Kidney (tissue), 14 donors: Measurements from ENCODE around the gene AUTS2. TPM values are rescaled to one million over a fixed set of nuclear protein-coding genes. Genes with fewer than 3 reads are reported as not detected.
A peak's percentile ranks its signal among the peaks of the same experiment; 100 is the strongest.
"Not testable (repeated sequence)": the region's sequence is repeated elsewhere in the genome, so short reads cannot be mapped to it uniquely, and the experiment has no call there.

Source experiments
- DNase-seq, 5 donors: peaks; one replicate each; pipeline ENCODE4 v3.0.0-alpha.2; 2013 to 2020
- FAIRE-seq: peaks from 2 replicates; lab custom pipeline; 2012; peaks lifted over from hg19 to GRCh38; lab: Jason Lieb, UNC
- H3K27ac ChIP-seq, 2 donors: one replicate each; pipeline ENCODE4 v1.7.0; 2013; ENCODE audit warnings: low read depth in 2 of 2, low read length in 2 of 2, inconsistent platforms in 1 of 2
- H3K27me3 ChIP-seq: one replicate; pipeline ENCODE4 v1.7.1; 2013; ENCODE audit warnings: low read length, inconsistent platforms; ENCODE audit not compliant: control insufficient read depth, insufficient read depth
- H3K36me3 ChIP-seq, 3 donors: one replicate each; pipeline versions ENCODE4 v1.7.0 to v1.7.1; 2013; ENCODE audit warnings: low read length in 3 of 3, control low read depth in 1 of 3, inconsistent platforms in 1 of 3; ENCODE audit not compliant: insufficient read depth in 3 of 3, control insufficient read depth in 2 of 3
- H3K4me1 ChIP-seq, 3 donors: one replicate each; pipeline versions ENCODE4 v1.7.0 to v1.7.1; 2013; ENCODE audit warnings: low read length in 3 of 3, inconsistent platforms in 1 of 3, low read depth in 1 of 3; ENCODE audit not compliant: control insufficient read depth in 2 of 3, insufficient read depth in 2 of 3
- H3K4me3 ChIP-seq, 3 donors: one replicate each; pipeline versions ENCODE4 v1.7.0 to v1.8.1; 2013; ENCODE audit warnings: low read length in 3 of 3, control low read depth in 1 of 3, inconsistent platforms in 1 of 3
- H3K9ac ChIP-seq, 3 donors: one replicate each; pipeline versions ENCODE4 v1.7.0 to v1.7.1; 2013; ENCODE audit warnings: low read length in 3 of 3, control low read depth in 1 of 3, inconsistent platforms in 1 of 3
- H3K9me3 ChIP-seq, 3 donors: one replicate each; pipeline versions ENCODE4 v1.7.0 to v1.7.1; 2013; ENCODE audit warnings: low read length in 3 of 3, control low read depth in 1 of 3, inconsistent platforms in 1 of 3; ENCODE audit not compliant: control insufficient read depth in 2 of 3, insufficient read depth in 1 of 3
- intact Hi-C: fragments of 100-400 bp; cut with DNase I; formaldehyde crosslinking; loops from one replicate; pipeline ENCODE4 v1.11.1; 2022
- polyA plus RNA-seq: library from polyadenylated mRNA; stranded (reverse); fragments of 350-450 nt; fragmentation: Illumina TruSeq; extraction: RNeasy Lipid Tissue Mini Kit (QIAGEN cat#74804); gene quantifications from one replicate; pipeline ENCODE4 v1.2.3, GENCODE V29; 2014; ENCODE audit warnings: low read depth, low replicate concordance; ENCODE audit not compliant: insufficient read depth
- total RNA-seq: library from RNA; stranded (reverse); fragmentation: NEBNext Ultra II Directional; extraction: Animal tissue kit (Norgen Biotek cat#: 25700); gene quantifications from one replicate; pipeline ENCODE4 v1.2.1, GENCODE V29; 2021
- TF ChIP-seq, protein P1 (sequence below): IDR thresholded peaks from 3 replicates; pipeline ENCODE4 v1.5.1; 2012; ENCODE audit warnings: mild to moderate bottlenecking, moderate library complexity, borderline replicate concordance; ENCODE audit not compliant: insufficient read depth; ENCODE audit errors: extremely low read depth
- donor health status: control.
- donor health status: control.
- donor health status: control.
- donor health status: control.
- donor health status: control.
- donor health status: DM: yes; HTN: yes; CAD: no.
- donor health status: Normal renal cell carcinoma (clear cell type).

Gene AUTS2
- total and polyA plus RNA-seq, 2 donors from 2014 or later = 5.2 to 33.8 TPM

DNA sequence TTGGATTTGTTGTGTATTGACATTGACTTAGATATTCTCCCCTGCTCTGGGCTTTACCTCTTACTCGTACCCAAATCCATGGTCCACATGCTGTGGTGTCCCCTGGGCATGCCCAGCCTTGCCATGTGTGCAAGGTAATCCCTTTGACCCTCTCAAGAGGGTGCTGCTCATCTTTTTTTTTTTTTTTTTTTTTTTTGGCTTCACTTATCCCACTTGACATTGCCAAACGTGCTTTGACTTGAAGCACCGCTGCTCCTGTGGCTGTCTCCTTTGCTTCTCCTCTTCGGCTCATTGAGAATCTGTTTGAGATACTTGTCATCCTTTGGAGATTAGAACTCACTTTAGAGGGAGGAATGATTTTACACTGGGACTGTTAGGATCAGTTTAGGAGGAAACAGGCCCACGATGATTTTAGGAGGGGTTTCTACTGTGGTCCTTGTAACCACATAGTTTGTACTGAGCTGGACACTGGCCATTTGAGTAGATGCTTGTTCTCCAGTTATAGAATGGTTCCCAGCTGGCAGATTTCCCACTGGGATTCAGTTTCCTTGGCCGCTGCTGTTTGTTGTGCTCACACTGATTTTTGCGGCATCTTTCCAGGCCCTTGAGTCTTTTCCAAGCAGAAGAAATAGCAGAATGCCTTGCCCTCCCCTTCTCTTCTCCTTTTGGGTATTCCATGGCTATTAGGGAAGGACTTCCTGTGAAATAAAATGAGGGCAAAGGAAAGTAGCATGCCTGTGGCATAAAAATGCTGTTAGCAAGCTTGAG is 184.8 kb downstream of the AUTS2 start:
- FAIRE-seq = no peak

DNA sequence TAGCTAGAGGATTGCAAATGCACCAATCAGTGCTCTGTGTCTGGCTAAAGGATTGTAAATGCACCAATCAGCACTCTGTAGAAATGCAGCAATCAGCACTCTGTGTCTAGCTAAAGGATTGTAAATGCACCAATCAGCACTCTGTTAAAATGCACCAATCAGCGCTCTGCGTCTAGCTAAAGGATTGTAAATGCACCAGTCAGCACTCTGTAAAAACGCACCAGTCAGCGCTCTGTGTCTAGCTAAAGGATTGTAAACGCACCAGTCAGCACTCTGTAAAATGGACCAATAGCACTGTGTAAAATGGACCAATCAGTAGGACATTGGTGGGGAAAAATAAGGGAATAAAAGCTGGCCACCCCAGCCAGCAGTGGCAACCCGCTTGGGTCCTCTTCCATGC is 187.9 kb downstream of the AUTS2 start:
- H3K4me3 ChIP-seq, H3K9me3 ChIP-seq, intact Hi-C loops, H3K27me3 ChIP-seq, H3K4me1 ChIP-seq, H3K27ac ChIP-seq, H3K9ac ChIP-seq, FAIRE-seq, H3K36me3 ChIP-seq, DNase-seq: not testable (repeated sequence)

More for the DNA sequence above, 184.8 kb downstream of the AUTS2 start:
- TF ChIP-seq, protein P1, sequence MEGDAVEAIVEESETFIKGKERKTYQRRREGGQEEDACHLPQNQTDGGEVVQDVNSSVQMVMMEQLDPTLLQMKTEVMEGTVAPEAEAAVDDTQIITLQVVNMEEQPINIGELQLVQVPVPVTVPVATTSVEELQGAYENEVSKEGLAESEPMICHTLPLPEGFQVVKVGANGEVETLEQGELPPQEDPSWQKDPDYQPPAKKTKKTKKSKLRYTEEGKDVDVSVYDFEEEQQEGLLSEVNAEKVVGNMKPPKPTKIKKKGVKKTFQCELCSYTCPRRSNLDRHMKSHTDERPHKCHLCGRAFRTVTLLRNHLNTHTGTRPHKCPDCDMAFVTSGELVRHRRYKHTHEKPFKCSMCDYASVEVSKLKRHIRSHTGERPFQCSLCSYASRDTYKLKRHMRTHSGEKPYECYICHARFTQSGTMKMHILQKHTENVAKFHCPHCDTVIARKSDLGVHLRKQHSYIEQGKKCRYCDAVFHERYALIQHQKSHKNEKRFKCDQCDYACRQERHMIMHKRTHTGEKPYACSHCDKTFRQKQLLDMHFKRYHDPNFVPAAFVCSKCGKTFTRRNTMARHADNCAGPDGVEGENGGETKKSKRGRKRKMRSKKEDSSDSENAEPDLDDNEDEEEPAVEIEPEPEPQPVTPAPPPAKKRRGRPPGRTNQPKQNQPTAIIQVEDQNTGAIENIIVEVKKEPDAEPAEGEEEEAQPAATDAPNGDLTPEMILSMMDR = no peak
- no peaks in the 10 kb centered on the region for H3K9me3 ChIP-seq
- no peaks in the 10 kb centered on the region for H3K36me3 ChIP-seq
- no peaks in the 10 kb centered on the region for H3K27me3 ChIP-seq
- peaks cover 0 to 3% (median under 1%) of the 10 kb centered on the region in 3 donors for H3K4me1 ChIP-seq
- no peak overlapping the region for H3K4me3 ChIP-seq
- H3K27ac ChIP-seq = no peak overlapping the region
- no peak overlapping the region for H3K9ac ChIP-seq
- intact Hi-C loops = no loop called here
- DNase-seq = peak in 1 of 5 donors; percentile 78

DNA sequence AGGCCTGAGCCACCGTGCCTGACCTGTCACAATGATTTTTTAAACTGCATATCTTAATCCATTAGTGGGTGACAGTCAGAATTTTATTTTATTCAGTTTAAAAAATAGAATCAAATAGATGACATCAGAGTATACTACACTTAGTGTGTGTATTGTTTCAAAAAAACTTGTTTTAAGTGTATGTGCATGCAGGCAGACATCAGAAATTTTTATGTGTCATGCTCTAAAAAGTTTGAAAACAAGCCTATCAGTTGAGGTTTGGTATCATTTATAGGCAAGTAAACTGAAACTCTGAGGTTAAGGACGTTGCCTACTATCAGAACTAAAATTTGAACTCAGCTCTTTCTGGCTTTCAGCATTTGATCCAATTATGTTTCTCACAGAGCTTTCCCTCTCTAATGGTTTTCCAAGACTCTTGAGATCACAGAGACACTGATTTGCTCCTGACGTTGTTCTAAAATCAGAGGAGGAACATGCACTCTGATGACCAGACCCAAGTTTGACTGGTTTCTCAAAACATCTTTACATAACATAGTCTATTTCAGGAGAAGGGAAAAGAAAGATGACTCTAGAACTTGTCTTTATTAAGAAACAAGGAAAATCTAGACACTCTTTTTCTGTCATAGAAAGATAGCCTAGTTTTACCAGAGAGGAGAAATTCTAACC is 188.6 kb downstream of the AUTS2 start:
- no peak for DNase-seq
- peaks cover 0 to 2% (median 0%) of the 10 kb centered on the region in 3 donors for H3K4me1 ChIP-seq
- H3K4me3 ChIP-seq = no peak overlapping the region
- TF ChIP-seq, protein P1 = no peak
- H3K9ac ChIP-seq = no peak overlapping the region
- H3K27me3 ChIP-seq = no peaks in the 10 kb centered on the region
- H3K27ac ChIP-seq = no peak overlapping the region
- H3K9me3 ChIP-seq = no peaks in the 10 kb centered on the region
- intact Hi-C loops = no loop called here
- FAIRE-seq = no peak
- H3K36me3 ChIP-seq = no peaks in the 10 kb centered on the region

DNA sequence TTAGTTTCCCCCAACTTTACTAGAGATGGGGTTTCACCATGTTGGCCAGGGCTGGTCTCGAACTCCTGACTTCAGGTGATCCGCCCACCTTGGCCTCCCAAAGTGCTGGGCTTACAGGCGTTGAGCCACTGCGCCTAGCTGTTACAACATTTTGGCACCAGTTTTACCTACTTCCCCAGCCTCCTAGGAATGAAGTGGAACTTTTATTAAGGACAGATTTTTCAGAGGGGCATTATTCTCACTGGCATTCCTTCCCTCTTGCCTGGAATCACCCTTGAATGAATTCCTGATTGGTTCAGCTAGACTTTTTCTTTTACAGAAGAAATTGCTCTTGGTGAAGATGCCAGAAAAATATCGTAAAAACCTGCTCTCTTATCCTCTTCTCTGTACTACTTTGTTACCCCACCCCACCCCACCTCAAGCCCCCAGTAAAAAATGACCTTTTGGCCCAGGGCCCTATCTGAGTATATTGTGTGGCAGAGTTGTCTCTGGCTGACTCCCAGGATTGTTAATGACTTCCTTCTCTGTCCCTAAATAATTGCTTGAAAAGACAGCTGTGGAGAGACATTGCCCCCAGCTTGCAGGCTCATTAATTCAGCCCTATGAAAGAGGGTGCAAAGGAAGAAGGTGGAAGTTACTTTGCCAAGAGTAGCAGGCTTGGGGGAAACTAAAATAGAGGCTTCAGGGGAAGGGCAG is 189.6 kb downstream of the AUTS2 start:
- no peak for FAIRE-seq

More for the DNA sequence above, 189.6 kb downstream of the AUTS2 start:
- Histone ChIP-seq H3K27ac (no peak overlapping the region), H3K27me3 (no peaks in the 10 kb centered on the region), H3K4me1 (peaks cover 0 to 2% (median 0%) of the 10 kb centered on the region in 3 donors), H3K36me3 (no peaks in the 10 kb centered on the region), H3K9me3 (no peaks in the 10 kb centered on the region), H3K4me3 (no peak overlapping the region), H3K9ac (no peak overlapping the region)
- intact Hi-C loops = no loop called here
- TF ChIP-seq, protein P1 = no peak
- DNase-seq = peak in 3 of 5 donors; percentile 28 to 67 (median 62)
